ENCODE results near the gene STRN4.

STRN4 gene

DNA sequence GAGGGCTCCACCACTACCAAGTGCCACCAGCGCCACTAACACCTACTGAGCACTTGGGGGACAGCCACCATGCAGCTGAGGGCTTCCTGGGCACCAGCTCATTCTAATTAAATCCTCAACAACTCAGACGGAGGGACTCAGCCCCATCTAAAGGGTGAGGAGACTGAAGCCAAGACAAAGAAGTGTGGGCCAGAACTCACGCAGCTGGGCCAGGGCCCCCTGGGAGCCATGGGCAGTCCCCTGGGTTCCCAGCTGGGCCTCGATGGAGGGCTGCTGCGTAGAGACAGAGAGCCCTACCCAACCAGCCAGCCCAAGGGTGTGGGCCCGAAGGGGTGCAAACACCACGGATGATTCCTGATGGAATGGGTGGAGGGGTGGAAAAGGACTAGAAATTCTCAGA is 16.6 kb downstream of the STRN4 start:
- Histone ChIP-seq H3K27ac (replicated peaks) (no peak overlapping the region), H3K27me3 (ENCODE audit: insufficient read depth, poor library complexity, severe bottlenecking) (no peaks in the 10 kb centered on the region), H3K4me3 (replicated peaks; ENCODE audit: insufficient read depth, low read length) (no peak overlapping the region)
- TF ChIP-seq SPI1 (IDR thresholded peaks at IDR 0.05; ENCODE audit: borderline replicate concordance, low read depth): no peak
- TF ChIP-seq, protein P1, sequence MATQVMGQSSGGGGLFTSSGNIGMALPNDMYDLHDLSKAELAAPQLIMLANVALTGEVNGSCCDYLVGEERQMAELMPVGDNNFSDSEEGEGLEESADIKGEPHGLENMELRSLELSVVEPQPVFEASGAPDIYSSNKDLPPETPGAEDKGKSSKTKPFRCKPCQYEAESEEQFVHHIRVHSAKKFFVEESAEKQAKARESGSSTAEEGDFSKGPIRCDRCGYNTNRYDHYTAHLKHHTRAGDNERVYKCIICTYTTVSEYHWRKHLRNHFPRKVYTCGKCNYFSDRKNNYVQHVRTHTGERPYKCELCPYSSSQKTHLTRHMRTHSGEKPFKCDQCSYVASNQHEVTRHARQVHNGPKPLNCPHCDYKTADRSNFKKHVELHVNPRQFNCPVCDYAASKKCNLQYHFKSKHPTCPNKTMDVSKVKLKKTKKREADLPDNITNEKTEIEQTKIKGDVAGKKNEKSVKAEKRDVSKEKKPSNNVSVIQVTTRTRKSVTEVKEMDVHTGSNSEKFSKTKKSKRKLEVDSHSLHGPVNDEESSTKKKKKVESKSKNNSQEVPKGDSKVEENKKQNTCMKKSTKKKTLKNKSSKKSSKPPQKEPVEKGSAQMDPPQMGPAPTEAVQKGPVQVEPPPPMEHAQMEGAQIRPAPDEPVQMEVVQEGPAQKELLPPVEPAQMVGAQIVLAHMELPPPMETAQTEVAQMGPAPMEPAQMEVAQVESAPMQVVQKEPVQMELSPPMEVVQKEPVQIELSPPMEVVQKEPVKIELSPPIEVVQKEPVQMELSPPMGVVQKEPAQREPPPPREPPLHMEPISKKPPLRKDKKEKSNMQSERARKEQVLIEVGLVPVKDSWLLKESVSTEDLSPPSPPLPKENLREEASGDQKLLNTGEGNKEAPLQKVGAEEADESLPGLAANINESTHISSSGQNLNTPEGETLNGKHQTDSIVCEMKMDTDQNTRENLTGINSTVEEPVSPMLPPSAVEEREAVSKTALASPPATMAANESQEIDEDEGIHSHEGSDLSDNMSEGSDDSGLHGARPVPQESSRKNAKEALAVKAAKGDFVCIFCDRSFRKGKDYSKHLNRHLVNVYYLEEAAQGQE (IDR thresholded peaks at IDR 0.05; ENCODE audit: insufficient replicate concordance, low read depth): no peak
- TF ChIP-seq, protein P2, sequence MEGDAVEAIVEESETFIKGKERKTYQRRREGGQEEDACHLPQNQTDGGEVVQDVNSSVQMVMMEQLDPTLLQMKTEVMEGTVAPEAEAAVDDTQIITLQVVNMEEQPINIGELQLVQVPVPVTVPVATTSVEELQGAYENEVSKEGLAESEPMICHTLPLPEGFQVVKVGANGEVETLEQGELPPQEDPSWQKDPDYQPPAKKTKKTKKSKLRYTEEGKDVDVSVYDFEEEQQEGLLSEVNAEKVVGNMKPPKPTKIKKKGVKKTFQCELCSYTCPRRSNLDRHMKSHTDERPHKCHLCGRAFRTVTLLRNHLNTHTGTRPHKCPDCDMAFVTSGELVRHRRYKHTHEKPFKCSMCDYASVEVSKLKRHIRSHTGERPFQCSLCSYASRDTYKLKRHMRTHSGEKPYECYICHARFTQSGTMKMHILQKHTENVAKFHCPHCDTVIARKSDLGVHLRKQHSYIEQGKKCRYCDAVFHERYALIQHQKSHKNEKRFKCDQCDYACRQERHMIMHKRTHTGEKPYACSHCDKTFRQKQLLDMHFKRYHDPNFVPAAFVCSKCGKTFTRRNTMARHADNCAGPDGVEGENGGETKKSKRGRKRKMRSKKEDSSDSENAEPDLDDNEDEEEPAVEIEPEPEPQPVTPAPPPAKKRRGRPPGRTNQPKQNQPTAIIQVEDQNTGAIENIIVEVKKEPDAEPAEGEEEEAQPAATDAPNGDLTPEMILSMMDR (IDR thresholded peaks at IDR 0.05; ENCODE audit: insufficient read depth, low read length): no peak
- no peak for TF ChIP-seq POLR2AphosphoS5 (IDR thresholded peaks at IDR 0.05; ENCODE audit: low read depth)
- no peak for TF ChIP-seq GABPA (IDR thresholded peaks at IDR 0.05; ENCODE audit: low read depth)
- DNase-seq (ENCODE audit: low read depth in 1 of 2, low spot score in 1 of 2): no peak

DNA sequence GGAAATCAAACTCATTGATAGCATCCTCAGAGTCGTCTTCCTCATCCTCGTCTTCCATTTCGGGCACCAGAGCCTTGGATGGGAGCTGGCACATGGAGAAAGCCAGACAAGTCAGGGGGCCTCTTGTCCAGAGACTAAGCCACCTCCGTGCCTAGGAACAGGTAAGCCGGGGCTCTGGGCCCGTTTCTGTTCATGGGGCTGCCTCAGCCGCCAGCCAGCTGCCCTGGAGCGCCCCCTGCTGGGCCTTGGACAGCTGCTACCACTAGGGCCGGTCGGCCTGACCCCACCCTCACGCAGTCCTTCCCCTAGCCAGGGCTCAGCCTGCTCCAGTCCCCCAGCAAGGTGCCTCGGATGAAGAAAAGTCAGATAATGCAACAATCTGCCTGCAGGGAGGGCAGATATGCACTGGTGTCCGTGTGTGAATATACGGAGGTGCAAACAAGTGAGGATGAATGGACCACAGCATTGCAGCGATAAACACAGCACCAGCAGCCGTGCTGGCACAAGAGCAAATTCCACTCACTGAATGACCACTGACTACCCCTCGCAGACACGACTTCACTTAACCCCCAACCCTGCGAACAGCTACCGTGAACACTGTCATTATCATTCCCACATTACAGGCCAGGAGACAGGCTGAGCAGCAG is 17.4 kb downstream of the STRN4 start:
- H3K27me3 ChIP-seq (ENCODE audit: insufficient read depth, poor library complexity, severe bottlenecking): no peaks in the 10 kb centered on the region
- TF ChIP-seq POLR2AphosphoS5 (IDR thresholded peaks at IDR 0.05; ENCODE audit: low read depth) (no peak), GABPA (IDR thresholded peaks at IDR 0.05; ENCODE audit: low read depth) (no peak), SPI1 (IDR thresholded peaks at IDR 0.05; ENCODE audit: borderline replicate concordance, low read depth) (no peak)
- TF ChIP-seq, protein P1 (IDR thresholded peaks at IDR 0.05; ENCODE audit: insufficient replicate concordance, low read depth): no peak
- TF ChIP-seq, protein P2 (IDR thresholded peaks at IDR 0.05; ENCODE audit: insufficient read depth, low read length): peak; percentile 89
- peak in 1 of 2 experiments; percentile 56 for DNase-seq (ENCODE audit: low read depth in 1 of 2, low spot score in 1 of 2)
- H3K4me3 ChIP-seq (replicated peaks; ENCODE audit: insufficient read depth, low read length): no peak overlapping the region
- H3K27ac ChIP-seq (replicated peaks): no peak overlapping the region

- Histone ChIP-seq H3K4me3 (replicated peaks; ENCODE audit: insufficient read depth, low read length) (no peak overlapping the region), H3K27ac (replicated peaks) (no peak overlapping the region), H3K27me3 (ENCODE audit: insufficient read depth, poor library complexity, severe bottlenecking) (no peaks in the 10 kb centered on the region)
- DNase-seq (ENCODE audit: low read depth in 1 of 2, low spot score in 1 of 2): no peak
- TF ChIP-seq, protein P1 (IDR thresholded peaks at IDR 0.05; ENCODE audit: insufficient replicate concordance, low read depth): no peak
- TF ChIP-seq SPI1 (IDR thresholded peaks at IDR 0.05; ENCODE audit: borderline replicate concordance, low read depth) (no peak), POLR2AphosphoS5 (IDR thresholded peaks at IDR 0.05; ENCODE audit: low read depth) (no peak), GABPA (IDR thresholded peaks at IDR 0.05; ENCODE audit: low read depth) (no peak)
- TF ChIP-seq, protein P2 (IDR thresholded peaks at IDR 0.05; ENCODE audit: insufficient read depth, low read length): no peak
These were observed 18.0 kb downstream of the STRN4 start for GRCh38 chr19:46728208-46728607.
